HG03565 (cell line): ENCODE measurements around the gene TMEM89.

Source experiments
- ATAC-seq: cut with Tn5 transposase; IDR thresholded peaks from one replicate; pipeline ENCODE4 v1.9.1; 2021; ENCODE audit warnings: mild to moderate bottlenecking, moderate library complexity; ENCODE audit not compliant: unreplicated experiment

The TMEM89 gene

GRCh38 chr3:48591886-48592518 lies 29.6 kb downstream of the TMEM89 start:
- ATAC-seq = no peak

- ATAC-seq = no peak
Measured at GRCh38 chr3:48591436-48591835, 30.1 kb downstream of the TMEM89 start.

GRCh38 chr3:48588230-48588629 lies 33.3 kb downstream of the TMEM89 start:
- no peak for ATAC-seq

GRCh38 chr3:48587686-48588085 lies 33.9 kb downstream of the TMEM89 start:
- ATAC-seq = no peak

- no peak for ATAC-seq
Measured at GRCh38 chr3:48585411-48585810, 36.2 kb downstream of the TMEM89 start.

- no peak for ATAC-seq
Measured at GRCh38 chr3:48584836-48585235, 36.7 kb downstream of the TMEM89 start.

- ATAC-seq = no peak
Measured at GRCh38 chr3:48581621-48582481, 39.7 kb downstream of the TMEM89 start.

GRCh38 chr3:48576647-48577046 lies 44.9 kb downstream of the TMEM89 start:
- ATAC-seq = no peak

GRCh38 chr3:48575366-48575765 lies 46.2 kb downstream of the TMEM89 start:
- no peak for ATAC-seq

- ATAC-seq = no peak
Measured at GRCh38 chr3:48573973-48574585, 47.5 kb downstream of the TMEM89 start.

- no peak for ATAC-seq
Measured at GRCh38 chr3:48572517-48572916, 49.1 kb downstream of the TMEM89 start.

GRCh38 chr3:48571938-48572337 lies 49.6 kb downstream of the TMEM89 start:
- no peak for ATAC-seq
